Activated T-cell treated with anti-CD3 and anti-CD28 coated beads for 1 hour (primary cell): ENCODE data around the gene SOBP.

Source experiments
- DNase-seq: peaks from one replicate; pipeline ENCODE4 v3.0.0-alpha.2; 2020; ENCODE audit warnings: low read depth

SOBP gene

GRCh38 chr6:107589199-107589598 is 99.3 kb downstream of the SOBP start:
- DNase-seq: no peak

DNA sequence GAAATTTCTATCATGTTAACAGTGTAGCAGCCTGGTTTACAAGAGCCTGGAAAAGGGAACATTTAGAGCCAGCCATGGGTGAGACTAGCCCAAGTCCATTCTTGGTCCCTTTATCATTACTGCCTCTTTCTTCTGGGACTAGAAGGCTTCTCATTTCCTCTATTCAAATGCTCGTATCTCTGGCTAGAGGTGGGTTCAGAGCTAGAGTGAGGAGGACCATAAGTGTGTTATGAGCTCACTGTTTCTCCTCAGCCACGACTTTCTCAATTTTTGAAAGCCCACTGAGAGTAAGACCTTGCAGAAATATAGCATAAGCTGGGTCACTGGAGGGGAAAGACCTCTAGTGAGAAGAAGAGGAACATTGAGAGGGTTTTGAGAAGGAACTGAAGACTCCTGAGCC is 100.0 kb downstream of the SOBP start:
- DNase-seq: no peak

GRCh38 chr6:107590378-107590777 is 100.5 kb downstream of the SOBP start:
- no peak for DNase-seq

GRCh38 chr6:107591346-107591745 is 101.4 kb downstream of the SOBP start:
- no peak for DNase-seq

DNA sequence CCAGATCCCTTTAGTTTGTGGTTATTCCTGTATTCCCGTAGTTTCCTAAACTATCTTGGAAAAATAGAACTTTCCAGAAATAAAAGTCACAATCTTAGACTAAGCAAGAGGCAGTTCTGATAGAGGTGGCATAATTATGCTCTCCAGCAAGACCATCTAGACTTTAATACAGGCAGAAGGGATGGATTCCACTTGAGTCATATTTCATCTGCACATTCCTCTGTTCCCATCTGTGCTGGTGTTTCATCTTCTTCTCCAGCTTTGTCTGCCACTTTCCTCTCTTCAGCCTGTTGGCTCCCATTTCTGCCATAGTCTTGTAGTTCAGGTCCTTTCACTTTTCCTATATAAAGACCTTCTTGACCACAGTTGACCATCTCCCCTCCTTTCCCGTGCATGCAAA is 102.9 kb downstream of the SOBP start:
- DNase-seq: no peak

DNA sequence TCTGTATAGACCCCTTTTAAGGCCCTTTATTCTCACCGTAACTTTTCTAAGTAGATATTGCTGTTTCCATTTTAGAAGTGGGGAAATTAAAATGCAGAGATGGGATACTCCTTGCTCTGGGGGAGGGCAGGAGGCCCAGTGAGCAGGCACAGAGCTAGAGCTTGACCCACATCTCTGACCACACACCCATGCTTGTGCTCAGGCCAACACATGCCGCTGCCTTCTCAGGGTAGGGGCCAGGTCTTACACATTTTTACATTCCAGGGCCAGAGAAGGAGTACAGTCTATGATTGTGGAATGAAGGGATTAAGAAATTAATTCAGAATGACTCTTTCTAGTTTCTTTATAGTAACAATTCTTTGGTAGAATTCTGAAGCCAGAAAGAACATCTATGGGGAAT is 104.8 kb downstream of the SOBP start:
- DNase-seq: no peak

GRCh38 chr6:107598091-107598490 is 108.2 kb downstream of the SOBP start:
- DNase-seq: no peak

- DNase-seq: no peak
These were observed 109.1 kb downstream of the SOBP start for GRCh38 chr6:107599043-107599442.

GRCh38 chr6:107600121-107600520 is 110.2 kb downstream of the SOBP start:
- DNase-seq: no peak

DNA sequence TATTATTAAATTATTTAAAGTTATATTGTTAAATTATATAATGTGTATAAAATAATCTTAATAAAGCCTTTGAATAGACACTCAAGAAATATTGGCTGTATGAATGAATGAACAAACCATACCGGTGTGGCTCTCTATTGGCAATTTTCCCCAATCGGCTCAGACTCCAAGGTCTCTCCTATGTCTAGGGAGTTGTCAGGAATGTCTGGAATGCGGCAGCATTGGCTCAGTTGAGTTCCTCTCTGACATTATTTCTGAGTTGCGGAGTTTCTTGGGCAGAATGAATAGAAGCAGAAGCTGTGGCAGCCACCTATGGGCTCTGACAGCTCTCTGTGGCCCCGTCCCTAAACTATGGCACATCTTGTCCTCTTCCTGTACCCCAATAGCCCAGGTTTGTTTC is 111.0 kb downstream of the SOBP start:
- DNase-seq: no peak

DNA sequence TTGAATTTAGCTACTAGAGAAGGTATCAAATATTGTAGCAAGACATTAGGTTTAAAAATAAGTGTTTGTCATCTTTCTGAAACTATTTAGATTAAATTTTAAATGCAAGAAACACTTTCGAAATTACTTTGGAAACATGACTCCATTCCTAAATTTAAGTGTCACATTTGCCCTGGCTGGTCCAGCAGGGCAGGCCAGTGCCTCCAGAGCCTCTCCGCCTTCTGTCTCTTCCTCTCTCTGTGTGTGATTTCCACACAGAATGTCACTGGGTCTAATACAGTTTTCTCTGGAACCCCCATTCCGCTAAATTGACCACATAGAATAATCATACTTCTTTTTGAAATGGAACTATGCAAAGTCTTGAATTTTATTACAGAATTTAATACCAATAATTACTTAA is 111.5 kb downstream of the SOBP start:
- DNase-seq: no peak

GRCh38 chr6:107602321-107603005 is 112.5 kb downstream of the SOBP start:
- DNase-seq: no peak

DNA sequence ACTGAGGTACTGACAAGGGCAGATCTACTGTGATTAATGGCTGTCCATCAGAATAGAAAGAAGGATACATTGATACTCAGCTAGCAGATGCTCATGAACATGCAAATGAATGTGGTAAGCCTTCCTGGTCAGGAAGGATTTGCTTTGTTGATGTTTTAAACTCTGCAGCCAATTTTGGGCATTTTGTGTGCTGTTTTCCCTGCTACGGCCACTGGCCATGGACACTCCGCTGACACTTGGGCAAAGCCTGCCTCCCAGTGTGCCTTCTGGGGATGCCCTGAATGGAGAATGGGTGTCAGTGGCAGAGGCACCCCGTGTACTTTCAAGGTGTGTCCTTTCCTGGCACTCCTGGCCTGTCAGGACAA is 113.1 kb downstream of the SOBP start:
- no peak for DNase-seq

GRCh38 chr6:107604549-107604948 is 114.6 kb downstream of the SOBP start:
- DNase-seq: no peak

DNA sequence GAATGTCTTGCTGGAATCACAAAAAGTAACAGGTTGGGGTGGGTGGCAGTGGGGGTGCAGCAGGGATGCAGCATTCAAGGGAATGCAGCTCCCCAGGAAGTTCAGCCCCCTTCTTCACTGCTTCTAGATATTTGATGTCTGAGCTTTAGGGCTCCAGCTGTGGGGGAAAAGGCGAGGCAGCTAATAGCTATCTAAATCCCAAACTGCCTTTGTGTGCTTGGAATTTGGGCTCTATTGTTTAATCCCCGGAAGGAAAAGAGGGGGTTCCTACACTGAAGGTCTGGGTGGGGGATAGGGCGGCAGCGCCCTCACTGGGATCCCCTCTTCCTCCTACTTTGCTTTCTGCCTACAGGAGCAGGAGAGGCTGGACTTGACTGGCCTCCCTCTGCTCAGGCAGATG is 116.5 kb downstream of the SOBP start:
- DNase-seq: no peak

DNA sequence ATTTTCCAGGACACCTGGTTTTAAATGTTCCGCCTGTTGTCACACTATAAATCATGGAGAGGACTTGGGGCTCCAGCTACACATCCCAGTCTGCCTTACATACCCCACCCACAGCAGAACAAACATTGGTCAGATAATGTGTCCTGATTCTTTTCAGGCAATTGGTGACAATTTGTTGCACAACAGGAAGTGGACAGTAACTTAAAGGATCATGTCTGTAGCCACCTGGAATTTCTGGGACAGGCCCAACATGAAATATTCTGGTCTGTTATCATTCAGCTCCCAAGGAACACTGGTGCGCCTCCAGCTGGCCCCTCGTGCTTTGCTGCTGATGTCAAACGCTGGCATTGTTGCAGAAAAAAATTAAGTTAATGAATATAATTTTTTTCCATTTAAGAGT is 117.2 kb downstream of the SOBP start:
- DNase-seq: no peak

- no peak for DNase-seq
These were observed 121.3 kb downstream of the SOBP start for GRCh38 chr6:107611094-107611810.

DNA sequence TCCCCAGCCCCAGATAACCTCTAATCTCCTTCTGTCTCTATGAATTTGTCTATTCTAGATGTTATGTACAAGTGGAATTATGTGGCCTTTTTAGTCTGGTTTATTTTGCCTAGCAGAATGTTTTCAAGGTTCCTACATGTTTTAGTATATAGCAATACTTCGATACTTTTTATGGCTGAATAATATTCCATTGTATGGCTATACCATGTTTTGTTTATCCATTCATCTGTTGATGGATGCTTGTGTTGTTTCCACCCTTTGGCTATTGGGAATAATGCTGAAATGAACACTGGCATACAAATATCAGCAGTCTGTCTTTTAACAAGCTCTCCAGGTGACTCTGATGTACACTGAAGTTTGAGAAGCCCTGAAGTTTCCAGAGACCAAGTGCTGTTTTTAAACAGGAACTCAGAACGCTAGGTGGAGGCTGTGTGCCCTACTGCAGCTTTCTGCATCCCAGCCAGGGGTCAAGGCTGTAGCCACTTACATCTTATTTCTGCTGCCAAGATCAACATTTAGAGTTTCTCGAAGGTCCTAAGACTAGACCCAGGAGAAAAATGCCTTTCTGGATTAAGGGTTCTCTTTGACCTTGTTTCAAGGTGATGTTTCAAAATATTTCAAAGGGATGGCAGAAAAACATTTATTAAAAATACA is 123.0 kb downstream of the SOBP start:
- no peak for DNase-seq

GRCh38 chr6:107613651-107614379 is 123.9 kb downstream of the SOBP start:
- DNase-seq: no peak

- DNase-seq: no peak
These were observed 124.9 kb downstream of the SOBP start for GRCh38 chr6:107614828-107615227.

DNA sequence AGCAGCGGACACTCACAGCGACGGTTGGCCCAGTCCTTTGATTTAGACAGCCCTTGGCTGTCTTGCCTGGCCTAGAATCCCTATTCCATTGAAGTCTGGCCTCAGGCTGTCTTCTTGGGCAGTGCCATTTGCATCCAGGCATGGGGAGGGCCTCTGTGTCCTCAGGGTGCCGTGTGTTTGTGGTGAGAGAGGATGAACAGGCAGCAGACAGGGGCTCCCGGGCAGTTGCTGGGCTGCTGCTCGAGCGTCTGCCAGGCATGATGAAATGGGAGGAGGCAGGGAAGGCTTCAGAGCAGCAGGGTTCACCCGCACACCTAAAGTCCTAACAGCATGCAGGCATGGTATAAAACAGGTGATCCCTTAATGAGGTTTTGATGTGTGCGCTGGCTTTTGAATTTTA is 126.9 kb downstream of the SOBP start:
- DNase-seq: no peak

GRCh38 chr6:107617341-107617932 is 127.5 kb downstream of the SOBP start:
- no peak for DNase-seq
